ENCODE measurements around the gene PLA2G4E. TPM values are rescaled to one million over a fixed set of nuclear protein-coding genes. Genes with fewer than 3 reads are reported as not detected.

PLA2G4E gene
- total RNA-seq, 4 donors from 2014 or later, result not detected

- Histone ChIP-seq H3K27ac (replicated peaks in 1 of 4) (no peak overlapping the region), H3K4me1 (peaks cover 0 to 5% (median 0%) of the 10 kb centered on the region in 4 donors), H3K36me3 (no peaks in the 10 kb centered on the region), H3K4me3 (no peak overlapping the region), H3K9me3 (no peaks in the 10 kb centered on the region), H3K27me3 (no peaks in the 10 kb centered on the region)
- DNase-seq (ENCODE audit: extremely low spot score), result no peak
- intact Hi-C loops (cut with DNase I), result no loop called here
- WGBS, result 63% methylated on average over 3 of the region's 3 CpGs
- TF ChIP-seq CTCF (IDR thresholded peaks at IDR 0.05), result no peak
- TF ChIP-seq POLR2AphosphoS5 (IDR thresholded peaks at IDR 0.05), result no peak
- TF ChIP-seq EP300 (IDR thresholded peaks at IDR 0.05), result no peak
- no peak for TF ChIP-seq POLR2A (IDR thresholded peaks at IDR 0.05; ENCODE audit: low read depth)
Observed at GRCh38 chr15:42035435-42035761, 14.6 kb upstream of the PLA2G4E start.

DNA sequence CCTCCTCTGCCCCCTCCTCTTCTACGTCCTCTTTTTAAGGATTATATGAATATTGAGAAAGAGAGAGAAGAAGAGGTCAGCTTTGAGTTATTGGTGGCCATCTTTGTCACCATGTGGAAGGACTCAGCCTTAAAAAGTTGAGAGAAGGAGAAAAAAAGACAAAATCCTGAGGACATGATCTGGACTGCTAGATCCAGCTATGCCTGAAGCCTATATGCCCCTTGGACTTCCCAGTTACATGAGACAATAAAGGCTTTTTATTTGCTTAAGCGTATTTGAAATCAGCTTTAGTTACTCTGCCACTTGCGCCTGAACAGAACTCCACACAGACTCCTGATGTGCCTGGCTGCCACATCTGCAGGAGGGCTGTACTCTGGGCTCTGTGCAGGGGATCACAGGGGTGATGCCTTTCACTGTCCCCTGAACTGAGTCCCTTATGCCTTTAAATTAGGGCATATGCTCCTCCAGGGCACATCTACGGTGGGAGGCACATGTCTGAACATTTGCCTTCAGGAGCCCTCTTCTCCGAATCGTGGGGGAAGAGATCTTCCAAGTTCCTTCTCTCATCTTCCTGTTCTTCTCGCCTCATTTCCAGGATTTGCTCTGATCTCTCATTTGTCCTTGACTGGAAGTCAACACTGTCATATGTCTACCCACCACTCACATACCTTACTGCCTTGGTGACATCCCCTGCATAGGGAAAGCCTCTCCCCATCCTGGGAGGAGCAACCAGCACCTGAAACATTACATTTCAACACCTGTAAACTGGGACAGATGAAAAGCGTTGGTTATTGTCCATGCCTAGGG, 14.0 kb upstream of the PLA2G4E start:
- Histone ChIP-seq H3K36me3 (no peaks in the 10 kb centered on the region), H3K27ac (replicated peaks in 1 of 4) (no peak overlapping the region), H3K4me3 (no peak overlapping the region), H3K4me1 (peaks cover 0 to 5% (median 0%) of the 10 kb centered on the region in 4 donors), H3K27me3 (no peaks in the 10 kb centered on the region), H3K9me3 (no peaks in the 10 kb centered on the region)
- no peak for TF ChIP-seq CTCF (IDR thresholded peaks at IDR 0.05)
- no peak for DNase-seq (ENCODE audit: extremely low spot score)
- intact Hi-C loops (cut with DNase I), result no loop called here
- 69% methylated on average over 8 of the region's 8 CpGs for WGBS

DNA sequence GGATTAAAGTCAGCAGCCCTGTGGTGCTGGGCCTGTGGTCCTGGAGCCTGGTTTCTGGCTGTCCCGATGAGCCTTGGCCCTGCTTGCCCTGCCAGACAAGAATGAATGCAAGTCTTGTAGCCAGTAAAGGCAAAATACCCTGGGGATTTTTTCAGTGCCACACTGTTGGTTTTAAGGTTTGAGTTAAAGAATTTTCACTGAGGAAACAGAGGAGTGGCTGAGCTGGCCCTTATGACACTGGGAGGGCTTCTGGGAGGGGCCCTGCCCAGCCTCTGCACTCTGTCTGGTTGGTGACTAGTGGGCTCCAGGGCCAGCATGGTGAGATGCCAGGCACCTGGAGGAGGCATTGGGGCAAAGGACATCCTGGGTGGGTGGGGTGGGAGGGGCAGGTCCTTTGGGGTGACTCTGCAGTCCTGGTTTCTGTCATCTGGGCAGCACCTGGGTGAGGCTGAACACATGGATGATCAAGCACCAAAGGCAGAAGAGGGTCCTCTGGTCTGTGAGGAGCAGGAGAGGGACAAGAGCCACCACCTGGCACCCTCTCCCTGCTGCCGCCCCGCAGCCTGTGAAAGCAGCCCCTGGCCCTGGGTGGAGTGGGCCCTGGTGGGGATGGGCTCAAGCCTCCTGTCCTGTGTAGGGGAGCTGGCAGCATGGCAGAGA, 12.5 kb upstream of the PLA2G4E start:
- H3K4me1 ChIP-seq, result peaks cover 0 to 5% (median 0%) of the 10 kb centered on the region in 4 donors
- no peaks in the 10 kb centered on the region for H3K27me3 ChIP-seq
- whole genome bisulfite sequencing, result 77% methylated on average over 2 of the region's 3 CpGs
- TF ChIP-seq CTCF (IDR thresholded peaks at IDR 0.05) (no peak), POLR2AphosphoS5 (IDR thresholded peaks at IDR 0.05) (no peak), EP300 (IDR thresholded peaks at IDR 0.05) (no peak), POLR2A (IDR thresholded peaks at IDR 0.05; ENCODE audit: low read depth) (no peak)
- no peaks in the 10 kb centered on the region for H3K9me3 ChIP-seq
- H3K27ac ChIP-seq (replicated peaks in 1 of 4), result no peak overlapping the region
- DNase-seq (ENCODE audit: extremely low spot score), result no peak
- intact Hi-C loops (cut with DNase I), result no loop called here
- H3K36me3 ChIP-seq, result no peaks in the 10 kb centered on the region
- H3K4me3 ChIP-seq, result no peak overlapping the region

GRCh38 chr15:42032376-42033213, 11.8 kb upstream of the PLA2G4E start:
- no peaks in the 10 kb centered on the region for H3K27me3 ChIP-seq
- H3K4me1 ChIP-seq, result peaks cover 0 to 5% (median 0%) of the 10 kb centered on the region in 4 donors
- DNase-seq (ENCODE audit: extremely low spot score), result no peak
- intact Hi-C loops (cut with DNase I), result no loop called here
- whole genome bisulfite sequencing, result 81% methylated on average over 8 of the region's 9 CpGs
- no peak for TF ChIP-seq POLR2A (IDR thresholded peaks at IDR 0.05; ENCODE audit: low read depth)
- TF ChIP-seq POLR2AphosphoS5 (IDR thresholded peaks at IDR 0.05), result no peak
- TF ChIP-seq EP300 (IDR thresholded peaks at IDR 0.05), result no peak
- TF ChIP-seq CTCF (IDR thresholded peaks at IDR 0.05), result no peak
- H3K36me3 ChIP-seq, result no peaks in the 10 kb centered on the region
- H3K9me3 ChIP-seq, result no peaks in the 10 kb centered on the region
- no peak overlapping the region for H3K4me3 ChIP-seq
- no peak overlapping the region for H3K27ac ChIP-seq (replicated peaks in 1 of 4)

All from esophagus muscularis mucosa (tissue), 4 donors.